Activated T-helper 9 cell treated with anti-CD3 and anti-CD28 coated beads, Interleukin-2, amount 50 U/mL, for 16 hours (primary cell): Measurements from ENCODE around the gene RPL11.
"Not testable (repeated sequence)": the region's sequence is repeated elsewhere in the genome, so short reads cannot be mapped to it uniquely, and the experiment has no call there.

ENCODE experiments used
- DNase-seq: peaks from one replicate; pipeline ENCODE4 v3.0.0-alpha.2; 2020; ENCODE audit warnings: low read depth

RPL11 gene

GRCh38 chr1:23685197-23685596, 6.4 kb upstream of the RPL11 start:
- DNase-seq, result not testable (repeated sequence)

DNA sequence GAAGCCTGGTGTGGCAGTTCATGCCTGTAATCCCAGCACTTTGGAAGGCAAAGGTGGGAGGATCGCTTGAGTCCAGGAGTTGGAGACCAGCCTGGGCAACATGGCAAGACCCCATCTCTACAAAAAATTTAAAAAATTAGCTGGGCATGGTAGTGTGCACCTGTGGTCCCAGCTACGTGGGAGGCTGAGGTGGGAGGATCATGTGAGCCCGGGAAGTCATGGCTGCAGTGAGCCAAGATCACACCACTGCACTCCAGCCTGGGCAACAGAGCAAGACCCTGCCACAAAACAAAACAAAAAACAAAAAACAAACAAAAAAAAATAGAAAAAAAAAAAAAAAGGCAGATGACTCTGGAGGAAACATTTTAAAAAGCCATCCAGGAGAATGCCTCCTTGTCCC, 3.9 kb upstream of the RPL11 start:
- DNase-seq, result not testable (repeated sequence)

DNA sequence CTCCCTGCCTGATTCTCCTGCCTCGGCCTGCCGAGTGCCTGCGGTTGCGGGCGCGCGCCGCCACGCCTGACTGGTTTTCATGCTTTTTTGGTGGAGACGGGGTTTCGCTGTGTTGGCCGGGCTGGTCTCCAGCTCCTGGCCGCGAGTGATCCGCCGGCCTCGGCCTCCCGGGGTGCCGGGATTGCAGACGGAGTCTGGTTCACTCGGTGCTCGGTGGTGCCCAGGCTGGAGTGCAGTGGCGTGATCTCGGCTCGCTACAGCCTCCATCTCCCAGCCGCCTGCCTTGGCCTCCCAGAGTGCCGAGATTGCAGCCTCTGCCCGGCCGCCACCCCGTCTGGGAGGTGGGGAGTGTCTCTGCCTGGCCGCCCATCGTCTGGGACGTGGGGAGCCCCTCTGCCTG, 3.3 kb upstream of the RPL11 start:
- not testable (repeated sequence) for DNase-seq

DNA sequence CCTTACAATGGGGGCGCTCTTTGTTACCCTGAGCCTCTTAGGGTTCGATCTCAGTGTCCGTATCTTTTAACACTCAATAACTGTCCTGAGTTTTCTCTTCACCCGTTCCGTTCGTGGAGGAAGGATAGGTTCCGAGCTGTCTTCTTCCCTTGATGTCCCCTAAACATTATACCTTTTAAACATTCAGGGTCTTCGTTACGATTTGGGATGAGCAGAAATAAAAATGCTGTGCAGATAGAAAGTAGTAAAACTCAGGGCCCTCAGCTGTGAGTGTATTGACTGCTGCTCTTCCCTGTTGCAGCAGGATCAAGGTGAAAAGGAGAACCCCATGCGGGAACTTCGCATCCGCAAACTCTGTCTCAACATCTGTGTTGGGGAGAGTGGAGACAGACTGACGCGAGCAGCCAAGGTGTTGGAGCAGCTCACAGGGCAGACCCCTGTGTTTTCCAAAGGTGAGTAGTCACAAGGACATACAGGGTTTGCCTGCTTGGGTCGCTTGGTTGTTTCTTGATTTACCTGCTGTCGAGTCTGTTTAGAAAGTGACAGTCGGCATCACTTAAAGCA, 784 bp downstream of the RPL11 start:
- DNase-seq, result no peak

DNA sequence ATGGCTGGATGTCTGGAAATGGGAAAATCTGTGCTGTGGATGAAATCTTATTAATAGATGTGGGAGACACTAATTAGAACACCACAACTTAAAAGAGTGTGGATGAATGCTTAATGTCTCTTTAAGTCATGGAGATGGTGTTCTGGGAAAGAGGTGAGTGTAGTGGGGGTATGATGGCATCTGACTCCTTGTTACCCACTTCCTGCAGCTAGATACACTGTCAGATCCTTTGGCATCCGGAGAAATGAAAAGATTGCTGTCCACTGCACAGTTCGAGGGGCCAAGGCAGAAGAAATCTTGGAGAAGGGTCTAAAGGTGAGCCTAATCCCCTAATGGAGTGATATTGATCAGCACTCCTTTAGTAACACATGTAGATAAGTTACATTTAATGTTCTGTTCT, 2.0 kb downstream of the RPL11 start:
- no peak for DNase-seq

GRCh38 chr1:23694371-23694770, 2.8 kb downstream of the RPL11 start:
- DNase-seq, result no peak

DNA sequence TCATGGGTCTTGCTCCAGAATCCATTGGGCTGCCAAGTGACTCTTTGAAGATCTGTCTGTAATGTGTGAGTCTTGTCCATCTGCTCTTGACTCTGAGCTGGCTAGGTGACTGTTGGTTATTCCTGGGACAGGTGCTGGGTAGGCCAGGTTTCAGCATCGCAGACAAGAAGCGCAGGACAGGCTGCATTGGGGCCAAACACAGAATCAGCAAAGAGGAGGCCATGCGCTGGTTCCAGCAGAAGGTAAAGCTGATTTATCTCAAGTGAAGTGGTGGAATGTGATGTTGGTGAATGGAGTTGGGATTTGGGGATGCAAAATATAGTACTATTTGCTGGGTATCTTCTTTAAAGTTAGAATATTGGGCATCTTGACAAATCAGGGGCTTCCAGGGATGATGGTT, 4.1 kb downstream of the RPL11 start:
- DNase-seq, result no peak

GRCh38 chr1:23696335-23696989, 4.9 kb downstream of the RPL11 start:
- DNase-seq, result no peak

DNA sequence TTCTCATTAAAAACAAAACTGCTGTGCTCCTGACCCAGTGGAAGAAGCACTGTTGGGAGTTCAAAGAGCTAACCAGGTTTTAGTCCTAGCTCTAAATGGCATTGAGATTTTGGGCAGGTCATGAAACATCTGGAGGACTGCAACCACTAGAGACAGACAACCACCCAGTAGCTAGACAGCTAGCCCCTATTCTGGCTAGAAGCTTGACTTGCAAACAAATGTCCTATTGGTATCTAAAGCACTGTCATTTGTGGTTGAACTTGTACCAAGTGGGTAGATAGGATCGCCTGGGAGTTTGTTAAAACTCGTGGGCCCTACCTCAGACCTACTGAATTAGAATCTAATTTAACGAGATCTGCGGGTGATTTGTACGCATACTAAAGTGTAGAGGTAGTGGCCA, 6.9 kb downstream of the RPL11 start:
- no peak for DNase-seq

DNA sequence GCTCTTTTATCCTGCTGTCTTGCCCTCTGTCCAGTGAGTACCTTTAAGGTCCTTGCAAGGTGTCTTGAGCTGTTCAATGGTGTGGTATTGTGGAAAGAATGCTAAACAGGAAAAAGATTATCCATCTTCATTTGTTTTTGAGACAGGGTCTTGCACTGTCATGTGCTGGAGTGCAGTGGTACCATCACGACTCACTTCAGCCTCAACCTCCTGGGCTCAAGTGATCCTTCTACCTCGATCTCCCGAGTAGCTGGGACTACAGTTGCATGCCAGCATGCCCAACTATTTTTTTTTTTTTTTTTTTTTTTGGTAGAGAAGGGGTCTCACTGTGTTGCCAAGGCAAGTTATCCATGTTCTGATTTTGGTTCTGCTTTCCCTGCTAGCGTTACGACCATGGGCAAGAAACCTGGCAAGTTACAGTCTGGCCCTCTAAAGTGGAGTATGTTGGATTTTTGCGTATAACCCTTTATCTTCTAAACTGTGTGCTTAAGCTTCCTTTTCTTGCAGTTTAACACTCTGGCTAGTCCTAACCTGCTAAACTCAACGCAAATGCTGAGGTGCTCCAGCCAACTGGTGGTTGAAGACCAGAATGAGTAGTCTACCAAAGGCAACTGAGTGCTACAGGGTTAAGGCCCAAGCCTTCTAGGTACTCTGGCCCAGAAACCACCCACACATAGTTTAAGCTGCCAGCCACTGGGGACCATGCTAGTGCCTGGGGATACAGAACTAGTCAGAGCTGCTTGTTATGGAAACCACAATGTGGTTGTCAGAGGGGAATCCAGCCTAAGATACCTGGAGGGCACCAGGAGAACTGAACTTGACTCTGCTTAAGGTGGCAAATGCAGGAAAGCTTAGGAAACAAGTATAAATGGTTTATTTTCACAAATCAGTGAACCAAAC, 7.9 kb downstream of the RPL11 start:
- no peak for DNase-seq

- DNase-seq, result no peak
Measured at GRCh38 chr1:23701310-23701709, 9.7 kb downstream of the RPL11 start.

GRCh38 chr1:23701996-23702395, 10.4 kb downstream of the RPL11 start:
- DNase-seq, result no peak

GRCh38 chr1:23704834-23705495, 13.4 kb downstream of the RPL11 start:
- DNase-seq, result no peak

- no peak for DNase-seq
Measured at GRCh38 chr1:23709229-23709628, 17.6 kb downstream of the RPL11 start.

DNA sequence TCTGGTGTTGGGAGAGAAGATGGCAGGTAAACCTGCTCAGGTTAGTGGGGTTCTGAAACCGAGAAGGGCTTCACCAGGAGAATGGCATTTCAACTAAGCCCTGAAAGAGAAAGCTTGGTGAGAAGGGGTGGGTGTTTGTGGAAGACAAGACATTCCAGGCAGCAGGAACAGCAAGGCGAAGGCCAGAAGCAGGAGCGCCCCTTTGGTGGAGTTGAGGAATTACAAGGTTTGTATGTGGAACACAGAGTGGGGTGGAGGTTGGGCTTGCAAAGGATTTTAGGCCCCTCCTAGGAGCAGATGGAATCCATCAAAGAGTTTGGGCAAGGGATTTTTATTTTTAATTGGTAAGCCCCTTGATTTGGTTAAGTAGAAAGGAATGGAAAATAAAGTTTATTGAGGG, 26.9 kb downstream of the RPL11 start:
- DNase-seq, result no peak

GRCh38 chr1:23719162-23719820, 27.7 kb downstream of the RPL11 start:
- no peak for DNase-seq

DNA sequence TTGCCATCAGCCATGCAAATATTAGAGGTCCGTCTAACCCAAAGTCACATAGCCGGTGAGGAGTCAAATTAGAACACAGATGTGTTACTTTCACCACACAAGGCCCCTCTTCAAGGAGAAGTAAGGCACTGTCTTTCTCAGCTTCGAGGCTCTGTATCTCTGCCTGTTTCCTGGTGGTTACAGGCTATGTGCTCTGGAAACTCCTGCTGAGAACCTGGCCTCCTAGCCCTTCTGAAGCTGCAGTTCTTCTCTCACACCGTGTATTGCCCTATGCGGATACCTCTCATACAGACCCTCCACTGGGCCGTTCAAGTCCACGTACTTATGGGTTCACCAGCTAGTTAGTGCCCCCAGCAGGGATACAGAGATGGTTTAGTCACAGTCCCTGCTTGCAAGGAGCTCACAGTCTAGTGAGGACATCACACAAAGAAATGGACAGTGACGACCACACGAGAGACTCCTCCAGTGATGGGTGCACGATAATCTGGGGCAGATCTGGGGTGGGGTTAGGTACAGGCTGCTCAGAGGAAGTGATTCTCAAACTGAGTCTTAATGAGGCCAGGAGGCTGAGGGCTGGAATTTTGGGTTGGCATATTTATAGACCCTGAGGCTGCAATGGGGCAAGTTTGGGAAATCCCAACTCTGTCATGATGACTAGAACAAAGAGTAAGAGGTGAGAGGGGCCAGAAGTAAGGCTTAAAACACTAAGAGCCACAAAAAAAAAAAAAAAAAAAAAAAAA, 28.8 kb downstream of the RPL11 start:
- peak; percentile 6 for DNase-seq

DNA sequence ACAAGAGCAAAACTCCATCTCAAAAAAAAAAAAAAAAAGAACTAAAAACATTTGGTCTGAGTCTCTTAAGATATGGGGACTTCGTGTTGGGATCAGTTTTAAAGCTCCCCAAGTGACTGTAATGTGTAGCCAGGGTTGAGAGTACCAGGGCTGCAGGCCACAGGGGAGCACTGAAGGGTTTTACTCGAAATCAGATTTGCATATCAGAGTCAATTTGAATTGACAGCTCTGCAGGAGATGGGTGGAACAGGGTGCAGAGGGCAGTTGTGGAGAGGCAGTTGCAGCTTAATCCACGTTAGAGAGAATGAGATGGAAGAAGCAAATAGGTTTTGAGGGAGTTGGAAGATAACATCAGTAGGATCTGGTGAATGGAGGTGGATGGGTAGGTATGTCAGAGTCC, 31.0 kb downstream of the RPL11 start:
- no peak for DNase-seq

- DNase-seq, result no peak
Measured at GRCh38 chr1:23726686-23727085, 35.1 kb downstream of the RPL11 start.

- no peak for DNase-seq
Measured at GRCh38 chr1:23727362-23727811, 35.8 kb downstream of the RPL11 start.
